ENCODE results near the gene PSMD2.

DNA sequence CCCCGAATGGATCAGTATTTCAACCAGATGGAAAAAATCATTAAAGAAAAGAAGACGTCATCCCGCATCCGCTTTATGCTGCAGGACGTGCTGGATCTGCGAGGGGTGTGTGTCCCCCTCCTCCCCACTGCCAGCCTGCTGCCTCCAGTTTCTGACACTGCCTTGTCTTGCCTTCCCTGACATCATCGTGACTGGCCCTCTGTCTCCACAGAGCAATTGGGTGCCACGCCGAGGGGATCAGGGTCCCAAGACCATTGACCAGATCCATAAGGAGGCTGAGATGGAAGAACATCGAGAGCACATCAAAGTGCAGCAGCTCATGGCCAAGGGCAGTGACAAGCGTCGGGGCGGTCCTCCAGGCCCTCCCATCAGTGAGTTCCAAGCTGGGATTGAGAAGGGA is 26.2 kb downstream of the PSMD2 start:
- TF ChIP-seq, protein P1, sequence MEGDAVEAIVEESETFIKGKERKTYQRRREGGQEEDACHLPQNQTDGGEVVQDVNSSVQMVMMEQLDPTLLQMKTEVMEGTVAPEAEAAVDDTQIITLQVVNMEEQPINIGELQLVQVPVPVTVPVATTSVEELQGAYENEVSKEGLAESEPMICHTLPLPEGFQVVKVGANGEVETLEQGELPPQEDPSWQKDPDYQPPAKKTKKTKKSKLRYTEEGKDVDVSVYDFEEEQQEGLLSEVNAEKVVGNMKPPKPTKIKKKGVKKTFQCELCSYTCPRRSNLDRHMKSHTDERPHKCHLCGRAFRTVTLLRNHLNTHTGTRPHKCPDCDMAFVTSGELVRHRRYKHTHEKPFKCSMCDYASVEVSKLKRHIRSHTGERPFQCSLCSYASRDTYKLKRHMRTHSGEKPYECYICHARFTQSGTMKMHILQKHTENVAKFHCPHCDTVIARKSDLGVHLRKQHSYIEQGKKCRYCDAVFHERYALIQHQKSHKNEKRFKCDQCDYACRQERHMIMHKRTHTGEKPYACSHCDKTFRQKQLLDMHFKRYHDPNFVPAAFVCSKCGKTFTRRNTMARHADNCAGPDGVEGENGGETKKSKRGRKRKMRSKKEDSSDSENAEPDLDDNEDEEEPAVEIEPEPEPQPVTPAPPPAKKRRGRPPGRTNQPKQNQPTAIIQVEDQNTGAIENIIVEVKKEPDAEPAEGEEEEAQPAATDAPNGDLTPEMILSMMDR (IDR thresholded peaks at IDR 0.05) = no peak
- TF ChIP-seq EP300 (IDR thresholded peaks at IDR 0.05; ENCODE audit: low read depth) = no peak
- no peak for TF ChIP-seq POLR2A (IDR thresholded peaks at IDR 0.05)
- TF ChIP-seq POLR2AphosphoS5 (IDR thresholded peaks at IDR 0.05) = no peak

Measured in transverse colon (tissue), 4 donors.